SK-MEL-5 (cell line): Measurements from ENCODE around the gene RPIA. TPM values are rescaled to one million over a fixed set of nuclear protein-coding genes. Genes with fewer than 3 reads are reported as not detected.
A peak's percentile ranks its signal among the peaks of the same experiment; 100 is the strongest.
"Not testable (repeated sequence)": the region's sequence is repeated elsewhere in the genome, so short reads cannot be mapped to it uniquely, and the experiment has no call there.

Source experiments
- DNase-seq: peaks from one replicate; pipeline ENCODE4 v3.0.0-alpha.2; 2016; ENCODE audit warnings: low read depth, low spot score
- in situ Hi-C: cut with HindIII; loops from 2 replicates; pipeline ENCODE4 v1.10.0; 2016; ENCODE audit warnings: low sequenced_read_pairs, high pct_unique_total_duplicates, low pct_unique_long_range_greater_than_20kb
- polyA plus RNA-seq, 2 experiments: library from polyadenylated mRNA; depleted of rRNA; stranded (reverse); fragments of >200 nt; gene quantifications; 2 replicates each; pipeline ENCODE4 v1.2.3, GENCODE V29; 2015
- total RNA-seq: library from RNA; depleted of rRNA; stranded (reverse); fragments of >200 nt; shearing (Covaris generic); gene quantifications from 2 replicates; pipeline ENCODE4 v1.2.3, GENCODE V29; 2014; rRNA removed

The RPIA gene
- total RNA-seq, result 13.3 and 17.4 TPM in 2 replicates
- polyA plus RNA-seq (2015; cell fraction: cytosol; rRNA removed), result 26.7 and 28.9 TPM in 2 replicates
- polyA plus RNA-seq (2015; cell fraction: nucleus; rRNA removed), result 11.0 and 11.7 TPM in 2 replicates

DNA sequence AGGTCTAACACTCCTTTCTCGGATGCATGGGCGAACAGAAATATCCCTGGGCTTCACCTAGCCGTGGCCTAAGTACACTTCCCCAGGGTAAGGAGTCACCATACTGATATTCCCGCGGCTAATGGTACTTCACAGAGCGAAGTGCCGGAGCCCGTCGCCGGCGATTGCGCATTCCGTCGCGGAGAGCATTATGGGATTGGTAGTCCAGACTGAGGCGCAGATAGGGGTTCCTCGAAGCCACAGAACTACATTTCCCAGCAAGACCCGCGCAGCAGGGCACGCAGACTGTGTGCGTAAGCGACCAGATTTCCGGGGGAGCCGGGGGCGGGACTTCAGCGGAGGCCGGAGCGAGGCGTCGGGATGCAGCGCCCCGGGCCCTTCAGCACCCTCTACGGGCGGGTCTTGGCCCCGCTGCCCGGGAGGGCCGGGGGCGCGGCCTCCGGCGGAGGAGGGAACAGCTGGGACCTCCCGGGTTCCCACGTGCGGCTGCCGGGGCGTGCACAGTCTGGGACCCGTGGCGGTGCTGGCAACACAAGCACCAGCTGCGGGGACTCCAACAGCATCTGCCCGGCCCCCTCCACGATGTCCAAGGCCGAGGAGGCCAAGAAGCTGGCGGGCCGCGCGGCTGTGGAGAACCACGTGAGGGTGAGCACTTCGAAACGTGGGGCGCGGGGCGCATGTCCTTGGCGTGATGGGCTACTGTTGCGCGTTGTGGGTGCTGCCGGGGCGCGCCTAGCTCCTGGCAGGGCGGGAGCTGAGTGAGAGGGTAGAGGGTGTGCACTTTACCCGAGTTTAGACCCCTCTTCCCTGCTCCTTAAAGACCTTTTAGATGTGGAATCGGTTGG, at the start of gene RPIA:
Gene RPIA, plus strand, starts transcription at position 335 of the 845 bp plus-strand sequence. Its CDS starts 26 bp downstream, at position 361.
- in situ Hi-C loops, result no loop called here

DNA sequence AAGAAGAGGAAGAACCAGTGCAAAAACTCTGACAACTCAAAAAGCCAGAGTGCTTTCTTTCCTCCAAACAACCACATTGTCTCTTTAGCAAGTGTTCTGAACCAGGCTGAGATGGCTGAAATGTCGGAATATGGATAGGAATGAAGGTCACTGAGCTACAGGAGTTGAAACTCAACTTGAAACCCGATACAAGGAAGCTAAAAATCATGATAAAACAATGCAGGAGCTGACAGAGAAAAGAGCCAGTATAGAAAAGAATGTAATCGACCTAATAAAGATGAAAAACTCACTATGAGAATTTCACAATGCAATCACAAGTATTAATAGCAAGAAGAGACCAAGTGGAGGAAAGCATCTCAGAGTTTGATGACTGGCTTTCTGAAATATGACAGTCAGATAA, 49.2 kb upstream of the RPIA start:
- in situ Hi-C loops, result no loop called here
- no peak for DNase-seq

More for the DNA sequence above, at the start of gene RPIA:
- peak; percentile 99 for DNase-seq

DNA sequence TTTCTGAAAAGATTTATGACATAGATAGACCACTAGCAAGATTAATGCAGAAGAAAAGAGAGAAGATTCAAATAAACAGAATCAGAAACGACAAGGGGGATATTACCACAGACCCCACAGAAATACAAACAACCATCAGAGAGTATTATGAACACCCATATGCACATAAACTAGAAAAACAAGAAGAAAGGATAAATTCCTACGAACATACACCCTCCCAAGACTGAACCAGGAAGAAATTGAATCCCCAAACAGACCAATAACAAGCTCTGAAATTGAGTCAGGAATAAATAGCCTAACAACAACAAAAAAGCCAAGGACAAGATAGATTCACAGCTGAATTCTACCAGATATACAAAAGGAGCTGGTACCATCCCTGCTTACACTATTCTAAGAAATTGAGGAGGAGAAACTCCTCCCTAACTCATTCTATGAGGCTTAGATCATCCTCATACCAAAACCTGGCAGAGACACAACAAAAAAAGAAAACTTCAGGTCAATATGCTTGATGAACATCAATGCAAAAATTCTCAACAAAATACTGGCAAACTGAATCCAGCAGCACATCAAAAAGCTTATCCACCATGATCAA, 46.1 kb upstream of the RPIA start:
- in situ Hi-C loops, DNase-seq: not testable (repeated sequence)

DNA sequence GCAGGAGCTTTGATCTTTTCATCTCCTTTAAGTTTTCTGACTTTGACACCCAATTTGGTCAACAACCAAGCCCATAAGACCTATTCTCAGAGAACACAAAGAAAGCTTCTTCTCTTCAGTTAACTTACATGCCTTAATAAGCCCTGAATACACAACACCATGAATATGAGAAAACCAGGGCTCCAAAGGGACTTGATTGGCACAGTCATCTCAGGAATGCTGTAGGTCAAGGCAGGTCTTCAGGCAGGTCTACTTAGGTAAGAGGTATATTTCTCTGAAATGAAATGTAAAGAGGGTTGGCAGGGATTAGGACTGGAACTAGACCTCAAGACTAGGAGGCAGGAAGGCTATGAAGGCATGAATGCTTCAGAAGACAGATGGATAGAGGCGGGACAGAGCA, 39.8 kb upstream of the RPIA start:
- in situ Hi-C loops, result no loop called here
- DNase-seq, result no peak

DNA sequence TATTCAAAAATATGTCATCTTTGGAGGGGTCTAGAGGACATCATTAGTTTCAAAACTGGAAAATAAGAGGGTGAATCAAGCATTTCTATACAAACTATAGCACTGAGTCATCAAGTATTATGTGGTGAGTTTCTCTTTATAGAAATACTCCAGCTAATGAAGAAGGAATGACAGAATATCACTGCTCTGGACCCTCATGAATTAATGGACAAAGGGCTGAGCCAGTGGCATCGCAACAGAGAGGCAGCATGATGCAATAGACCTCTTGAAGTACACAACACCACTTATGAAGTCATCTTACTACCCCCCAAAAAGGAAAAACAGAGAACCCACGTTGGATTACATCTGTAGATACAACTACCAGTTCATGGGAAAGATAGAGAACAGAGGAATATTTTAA, 36.8 kb upstream of the RPIA start:
- DNase-seq, result no peak
- in situ Hi-C loops, result no loop called here

DNA sequence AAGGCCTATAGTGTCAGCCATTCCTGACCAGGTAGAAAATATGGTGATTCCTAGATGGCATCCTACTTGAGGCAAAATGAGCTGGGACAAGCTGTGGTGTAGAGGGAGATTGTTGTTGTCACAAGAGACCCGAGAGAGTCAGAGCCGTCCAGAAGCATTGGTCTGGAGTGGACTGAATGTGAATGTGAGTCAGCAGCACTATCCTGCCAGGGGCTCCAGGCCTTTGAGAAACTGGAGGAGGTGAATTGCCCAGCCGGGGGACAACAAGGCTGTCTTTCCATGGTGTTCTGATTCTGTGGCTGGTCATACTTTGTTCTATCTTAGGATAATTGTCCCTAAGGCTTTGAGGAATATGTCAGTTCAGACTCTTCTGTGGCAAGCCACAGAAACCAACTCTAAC, 34.8 kb upstream of the RPIA start:
- peak; percentile 28 for DNase-seq
- in situ Hi-C loops, result no loop called here

DNA sequence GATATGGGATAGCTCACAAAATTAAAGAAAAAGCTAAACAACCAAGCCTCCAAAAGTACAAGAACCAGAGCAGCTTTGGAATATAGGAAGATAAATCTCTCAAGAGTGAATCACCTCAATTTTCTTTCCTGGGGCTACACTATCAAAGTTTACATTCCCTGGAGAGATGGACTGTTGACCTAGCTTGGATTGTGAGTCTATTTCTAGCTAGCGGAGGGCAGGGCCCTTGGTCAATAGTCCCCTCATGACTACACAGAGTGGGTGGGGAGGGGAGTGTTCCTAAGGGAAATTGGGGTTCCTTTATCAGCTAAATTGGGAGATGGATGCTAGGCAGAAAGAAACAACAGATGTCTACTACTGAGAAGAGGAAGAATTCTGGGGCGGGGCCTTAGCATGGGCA, 34.3 kb upstream of the RPIA start:
- in situ Hi-C loops, result no loop called here
- DNase-seq, result no peak

DNA sequence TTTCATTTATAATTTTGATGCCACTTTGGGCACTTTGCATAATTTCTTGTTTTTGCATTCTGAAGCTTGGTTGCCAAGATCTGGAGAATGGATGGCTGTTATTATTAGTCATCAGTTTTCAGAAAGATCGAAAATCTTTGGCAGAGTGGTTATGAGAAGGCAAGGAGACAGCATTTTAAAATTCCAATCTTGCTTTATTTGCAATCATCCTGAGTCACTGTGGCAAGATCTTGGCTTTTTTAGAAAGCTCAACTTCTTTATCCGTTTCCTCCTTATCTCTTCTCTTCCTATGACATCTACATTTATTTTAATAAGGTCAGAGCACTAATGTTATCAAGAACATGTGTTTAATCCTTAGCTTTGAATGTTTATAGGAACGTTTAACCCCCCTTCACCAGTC, 33.1 kb upstream of the RPIA start:
- no peak for DNase-seq
- in situ Hi-C loops, result no loop called here

DNA sequence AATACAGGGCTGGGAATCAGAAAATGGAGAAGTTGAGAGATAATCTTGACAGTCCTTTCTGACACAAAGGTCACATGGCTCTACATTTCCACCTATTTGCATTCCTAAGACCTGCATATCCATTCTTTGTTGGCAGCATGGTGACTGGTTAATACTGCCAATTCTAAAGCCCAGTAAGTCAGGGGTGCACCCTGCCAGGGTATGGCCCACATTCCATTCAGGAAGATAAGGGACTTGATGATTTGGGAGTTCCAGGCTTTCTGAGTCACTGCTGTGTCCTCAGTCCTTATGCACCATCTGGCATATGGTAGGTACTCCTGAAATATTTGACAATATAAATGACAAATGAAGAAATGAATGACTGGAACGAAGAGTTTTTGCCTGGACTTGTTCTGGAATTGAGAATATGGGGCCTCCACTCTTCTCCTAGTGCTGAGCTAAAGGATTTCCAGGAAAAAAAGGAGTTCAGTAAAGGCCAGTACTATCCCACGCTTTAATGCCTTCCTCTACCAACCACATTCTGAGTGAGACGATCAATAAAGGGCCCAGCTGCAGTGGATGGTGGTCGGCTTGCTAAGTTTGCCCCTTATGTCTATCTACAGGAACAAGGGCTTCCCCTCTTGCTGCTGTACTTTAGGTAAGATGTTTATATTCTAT, 32.5 kb upstream of the RPIA start:
- in situ Hi-C loops, result no loop called here
- peak; percentile 22 for DNase-seq

DNA sequence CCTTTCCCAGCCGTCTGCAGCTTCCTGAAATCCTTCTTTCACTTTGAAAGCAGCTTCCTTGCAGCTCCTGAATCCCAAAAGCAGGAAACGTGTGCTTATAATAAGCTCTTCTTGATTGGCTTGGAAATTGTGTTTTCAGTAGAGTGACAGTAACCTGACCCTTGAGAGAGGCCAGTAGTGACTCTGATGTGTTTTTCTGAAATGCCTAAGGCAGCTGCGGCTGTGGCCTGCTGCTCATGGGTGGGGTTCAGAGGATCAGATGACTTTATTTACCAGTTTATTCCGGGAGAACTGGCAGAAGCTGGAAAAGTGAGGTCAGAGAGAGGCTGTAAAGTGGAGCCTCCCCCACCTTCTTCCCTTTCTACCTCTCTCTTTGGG, 31.9 kb upstream of the RPIA start:
- in situ Hi-C loops, result no loop called here
- DNase-seq, result peak; percentile 87

DNA sequence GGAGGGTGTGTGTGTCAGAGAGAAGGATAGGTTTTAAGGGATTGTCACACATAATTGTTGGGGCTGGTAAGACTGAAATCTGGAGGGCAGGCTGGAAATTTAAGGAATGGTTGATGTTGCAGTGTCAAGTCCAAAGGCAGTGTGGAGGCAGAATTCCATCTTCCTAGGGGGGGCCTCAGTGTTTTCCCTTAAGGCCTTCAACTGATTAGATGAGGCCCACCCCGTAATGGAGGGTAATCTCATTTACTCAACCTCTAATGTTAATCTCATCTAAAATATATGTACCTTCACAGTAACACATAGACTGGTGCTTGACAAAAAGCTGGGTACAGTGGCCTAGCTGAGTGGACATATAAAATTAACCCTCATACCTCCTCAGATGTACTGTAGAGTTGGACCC, 30.9 kb upstream of the RPIA start:
- in situ Hi-C loops, result loop anchor here (10.0 kb wide), 1 partner anchor 66 kb away; no protein-coding TSS in a partner anchor
- no peak for DNase-seq

DNA sequence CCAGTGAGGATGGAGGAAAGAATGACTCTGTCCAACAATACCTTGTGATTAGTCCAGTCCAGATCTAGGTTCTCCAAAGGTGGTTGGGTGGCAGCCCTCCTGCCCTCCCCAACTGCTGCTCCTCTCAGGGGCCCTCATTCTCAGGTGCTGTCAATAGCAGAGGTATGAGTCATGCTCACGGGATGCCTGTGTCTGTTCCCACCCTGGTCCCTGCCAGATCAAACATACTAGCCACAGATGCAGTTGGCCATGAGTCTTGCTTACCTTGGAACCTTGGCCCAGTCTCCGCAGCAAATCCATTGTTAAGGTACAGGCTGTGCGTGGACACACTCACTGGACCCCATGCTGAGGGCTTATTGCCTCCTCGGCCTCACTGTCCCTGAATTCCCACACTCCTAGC, 24.9 kb upstream of the RPIA start:
- in situ Hi-C loops, result loop anchor here (10.0 kb wide), 1 partner anchor 72 kb away; no protein-coding TSS in a partner anchor
- no peak for DNase-seq

DNA sequence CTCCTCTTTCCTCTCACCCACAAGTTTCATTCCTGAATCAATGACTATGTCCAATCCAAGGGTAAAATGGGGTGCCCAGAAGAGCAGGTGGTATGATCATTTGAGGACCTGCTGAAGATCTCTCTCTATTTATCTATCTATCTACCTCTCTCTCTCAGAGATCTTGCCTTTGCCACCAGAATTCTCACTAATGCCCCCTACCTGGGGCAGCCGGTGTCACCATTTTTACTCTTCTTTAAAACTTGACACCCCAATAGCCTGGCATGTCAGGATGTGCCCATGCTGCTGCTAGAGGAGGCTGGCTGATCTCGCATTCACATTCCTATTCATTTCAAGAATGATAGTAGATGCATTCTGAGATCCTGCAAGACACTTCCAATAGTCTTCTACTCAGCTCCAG, 24.3 kb upstream of the RPIA start:
- in situ Hi-C loops, result loop anchor here (10.0 kb wide), 1 partner anchor 72 kb away; no protein-coding TSS in a partner anchor
- no peak for DNase-seq

DNA sequence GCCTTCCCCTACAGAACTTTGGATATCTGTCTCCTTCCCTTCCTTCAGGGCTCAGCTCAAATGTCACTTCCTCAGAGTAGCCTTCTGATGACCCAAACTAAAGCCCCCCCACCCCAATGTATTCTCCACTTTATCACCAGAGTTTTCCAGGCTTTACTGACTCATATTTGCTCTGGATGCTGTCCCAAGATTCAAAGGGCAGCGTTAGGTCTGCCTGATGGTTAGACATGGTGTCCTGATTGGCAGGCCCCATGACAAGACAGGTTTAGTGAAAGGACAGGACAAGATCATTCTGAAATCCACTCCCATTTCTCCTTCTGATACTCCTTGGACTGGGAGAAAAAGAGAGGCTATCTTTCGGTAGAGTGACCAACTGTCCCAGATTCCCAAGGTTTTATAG, 22.6 kb upstream of the RPIA start:
- DNase-seq, result no peak

DNA sequence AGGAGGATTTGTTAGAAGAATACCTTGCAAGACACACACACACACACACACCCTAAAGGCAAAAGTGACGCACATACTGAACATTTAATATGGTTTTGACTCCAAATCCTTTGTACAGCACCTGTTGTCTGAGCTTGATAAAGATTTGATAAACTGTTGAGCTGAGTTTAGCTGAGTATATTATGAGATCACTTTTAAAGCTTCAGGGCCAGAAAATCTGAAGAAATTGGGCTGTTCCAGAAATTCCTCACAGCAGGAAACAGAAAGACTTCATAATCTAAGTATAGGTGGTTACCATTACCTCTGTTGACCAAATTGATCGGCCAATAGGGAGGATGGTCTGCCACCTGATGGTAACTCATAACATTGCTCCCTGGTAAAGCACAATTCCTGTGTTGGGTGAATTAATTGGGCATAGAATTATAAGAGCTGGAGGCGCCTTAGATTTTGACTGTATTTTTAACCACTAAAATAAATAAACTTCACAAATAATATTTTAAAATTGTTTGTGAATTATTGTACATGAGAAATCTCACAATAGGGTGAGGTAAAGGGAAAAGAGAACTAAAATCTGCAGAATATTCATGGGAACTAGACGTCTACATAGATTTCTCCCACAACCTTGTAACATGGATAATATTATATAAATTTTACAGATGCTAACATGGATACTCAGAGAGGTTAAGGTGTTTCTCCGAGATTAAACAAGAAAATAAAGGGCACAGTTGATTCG, 21.8 kb upstream of the RPIA start:
- DNase-seq, result peak; percentile 76

More for the DNA sequence above, 22.6 kb upstream of the RPIA start:
- in situ Hi-C loops, result loop anchor here (10.0 kb wide), 1 partner anchor 74 kb away; no protein-coding TSS in a partner anchor

DNA sequence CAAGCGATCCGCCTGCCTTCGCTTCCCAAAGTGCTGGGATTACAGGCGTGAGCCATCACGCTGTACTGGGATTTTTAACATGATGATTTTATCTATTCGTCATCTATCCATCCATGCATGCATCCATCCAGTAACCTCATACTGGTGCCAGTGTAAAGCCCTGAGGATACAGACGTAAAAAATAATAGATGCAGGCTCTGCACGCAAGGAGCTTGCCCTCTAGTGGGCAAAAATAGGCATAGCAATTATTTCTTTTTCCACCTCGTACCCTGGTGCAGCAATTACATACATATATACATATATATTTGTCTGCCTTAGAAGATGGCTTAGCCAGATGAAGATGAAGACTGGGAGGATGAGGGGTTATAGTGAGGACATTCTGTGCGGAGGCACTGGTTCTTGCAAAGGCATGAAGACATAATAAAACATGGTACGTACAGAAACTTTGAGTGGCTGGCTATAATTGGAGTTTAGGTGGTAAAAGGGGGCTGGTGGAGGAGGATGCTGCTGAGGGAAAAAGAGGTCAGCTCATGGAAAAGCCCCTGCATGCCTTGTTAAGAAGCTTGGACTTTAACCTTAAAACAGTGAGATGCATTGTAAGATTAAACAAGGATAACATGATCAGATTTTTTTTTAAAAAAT, 19.6 kb upstream of the RPIA start:
- DNase-seq, result peak; percentile 84

More for the DNA sequence above, 21.8 kb upstream of the RPIA start:
- in situ Hi-C loops, result loop anchor here (10.0 kb wide), 1 partner anchor 75 kb away; no protein-coding TSS in a partner anchor

DNA sequence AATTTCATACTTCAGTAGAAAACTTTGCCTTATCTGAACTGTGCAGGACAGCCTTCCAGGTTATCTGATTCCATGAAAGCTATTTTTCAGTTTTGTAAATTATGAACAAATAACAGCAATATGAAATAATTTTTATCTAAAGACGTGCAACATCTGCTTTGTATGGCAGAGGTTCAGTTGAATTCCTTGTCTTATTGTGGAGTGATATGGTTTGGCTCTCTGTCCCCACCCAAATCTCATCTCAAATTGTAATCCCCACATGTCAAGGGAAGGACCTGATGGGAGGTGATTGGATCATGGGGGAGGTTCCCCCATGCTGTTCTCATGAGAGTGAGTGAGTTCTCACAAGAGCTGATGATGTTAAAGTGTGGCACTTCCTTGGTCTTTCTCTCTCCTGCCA, 18.1 kb upstream of the RPIA start:
- in situ Hi-C loops, result no loop called here
- DNase-seq, result no peak

More for the DNA sequence above, 19.6 kb upstream of the RPIA start:
- in situ Hi-C loops, result no loop called here
